ENCODE measurements around the gene ALOX12B. TPM values are rescaled to one million over a fixed set of nuclear protein-coding genes. Genes with fewer than 3 reads are reported as not detected.

ALOX12B gene
- under 1 TPM; 0.48 to 0.69 TPM for total RNA-seq

- no peak within 1 kb of the TSS for H3K4me3 ChIP-seq
- intact Hi-C loops (cut with DNase I), result no loop called here
- H3K36me3 ChIP-seq, result no peaks in the 10 kb centered on the region
- TF ChIP-seq CTCF (IDR thresholded peaks at IDR 0.05), result no peak
- DNase-seq, result no peak
- no peak within 1 kb of the TSS for H3K27ac ChIP-seq
- no peaks in the 10 kb centered on the region for H3K27me3 ChIP-seq
- no peaks in the 10 kb centered on the region for H3K9me3 ChIP-seq
- H3K4me1 ChIP-seq, result no peaks in the 10 kb centered on the region
- H3K9ac ChIP-seq (ENCODE audit: low read depth in 2 of 2, low read length in 2 of 2), result no peak within 1 kb of the TSS
These were observed at the start of gene ALOX12B for GRCh38 chr17:8087075-8087951. TSS of gene ALOX12B (minus strand) at chr17:8087716. CDS start at chr17:8087442, 274 bp downstream.

GRCh38 chr17:8133941-8134340 is 46.4 kb upstream of the ALOX12B start:
- H3K9ac ChIP-seq (ENCODE audit: low read depth in 2 of 2, low read length in 2 of 2), result no peak overlapping the region
- no peaks in the 10 kb centered on the region for H3K4me1 ChIP-seq
- intact Hi-C loops (cut with DNase I), result no loop called here
- H3K27ac ChIP-seq, result no peak overlapping the region
- H3K9me3 ChIP-seq, result no peaks in the 10 kb centered on the region
- DNase-seq, result no peak
- no peak for TF ChIP-seq CTCF (IDR thresholded peaks at IDR 0.05)
- H3K27me3 ChIP-seq, result peaks cover 6% of the 10 kb centered on the region
- H3K4me3 ChIP-seq, result no peak overlapping the region
- no peaks in the 10 kb centered on the region for H3K36me3 ChIP-seq

DNA sequence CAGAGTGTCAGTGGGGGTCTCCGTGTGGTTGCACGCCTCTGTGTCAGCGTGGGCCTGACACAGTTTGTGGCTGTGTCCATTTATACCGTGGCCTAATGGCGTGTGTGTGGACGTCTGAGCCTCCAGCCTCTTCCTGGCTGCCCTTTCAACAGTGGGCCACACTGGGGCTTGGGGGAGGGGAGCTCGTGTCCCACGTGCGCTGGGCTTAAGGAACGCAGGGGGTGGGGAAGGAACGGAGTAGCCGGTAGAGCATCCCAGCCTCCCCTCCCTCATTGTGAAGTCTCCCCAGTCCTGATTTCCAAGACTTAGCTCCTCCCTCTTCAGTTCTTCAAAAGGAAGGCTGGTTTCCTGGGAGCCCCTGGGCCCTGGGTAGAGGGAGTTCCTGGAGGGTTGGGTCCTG is 45.9 kb upstream of the ALOX12B start:
- intact Hi-C loops (cut with DNase I), result no loop called here
- Histone ChIP-seq H3K27ac (no peak overlapping the region), H3K4me3 (no peak overlapping the region), H3K4me1 (no peaks in the 10 kb centered on the region), H3K9me3 (no peaks in the 10 kb centered on the region), H3K9ac (ENCODE audit: low read depth in 2 of 2, low read length in 2 of 2) (no peak overlapping the region), H3K27me3 (peaks cover 6% of the 10 kb centered on the region), H3K36me3 (no peaks in the 10 kb centered on the region)
- no peak for TF ChIP-seq CTCF (IDR thresholded peaks at IDR 0.05)
- no peak for DNase-seq

DNA sequence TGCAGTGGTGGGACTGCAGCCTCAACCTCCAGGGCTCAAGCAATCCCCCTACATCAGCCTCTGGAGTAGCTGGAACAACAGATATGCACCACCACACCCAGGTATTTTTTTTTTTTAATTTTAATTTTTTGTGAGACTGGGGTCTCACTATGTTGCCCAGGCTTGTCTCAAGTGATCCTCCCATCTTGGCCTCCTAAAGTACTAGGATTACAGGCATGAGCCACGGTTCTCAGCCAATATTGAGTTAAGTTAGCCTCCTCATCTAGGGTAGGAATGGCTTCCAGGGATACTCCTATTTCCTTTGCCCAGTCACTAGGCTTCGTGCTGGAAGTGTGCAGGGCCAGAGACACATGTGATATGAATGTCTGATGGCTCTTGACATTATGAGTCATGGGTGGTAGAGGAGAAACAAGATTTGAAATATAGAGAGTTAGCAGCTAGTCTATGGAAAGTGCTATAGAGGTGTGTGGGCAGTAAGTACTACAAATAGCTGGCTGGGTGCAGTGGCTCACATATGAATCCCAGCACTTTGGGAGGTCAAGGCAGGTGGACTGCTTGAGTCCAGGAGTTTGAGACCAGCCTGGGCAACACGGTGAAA is 44.4 kb upstream of the ALOX12B start:
- no peak overlapping the region for H3K27ac ChIP-seq
- intact Hi-C loops (cut with DNase I), result no loop called here
- DNase-seq, result no peak
- H3K27me3 ChIP-seq, result peaks cover 6% of the 10 kb centered on the region
- TF ChIP-seq CTCF (IDR thresholded peaks at IDR 0.05), result no peak
- no peaks in the 10 kb centered on the region for H3K4me1 ChIP-seq
- no peak overlapping the region for H3K9ac ChIP-seq (ENCODE audit: low read depth in 2 of 2, low read length in 2 of 2)
- H3K9me3 ChIP-seq, result no peaks in the 10 kb centered on the region
- no peaks in the 10 kb centered on the region for H3K36me3 ChIP-seq
- no peak overlapping the region for H3K4me3 ChIP-seq

- no peak for TF ChIP-seq CTCF (IDR thresholded peaks at IDR 0.05)
- H3K27me3 ChIP-seq, result peaks cover 28% of the 10 kb centered on the region
- no peak overlapping the region for H3K27ac ChIP-seq
- intact Hi-C loops (cut with DNase I), result no loop called here
- H3K9ac ChIP-seq (ENCODE audit: low read depth in 2 of 2, low read length in 2 of 2), result no peak overlapping the region
- no peak overlapping the region for H3K4me3 ChIP-seq
- no peak for DNase-seq
- H3K4me1 ChIP-seq, result peaks cover 22% of the 10 kb centered on the region
- H3K9me3 ChIP-seq, result no peaks in the 10 kb centered on the region
- H3K36me3 ChIP-seq, result no peaks in the 10 kb centered on the region
These were observed 40.7 kb upstream of the ALOX12B start for GRCh38 chr17:8128125-8128784.
